T-cell (primary cell): ENCODE data around the gene NR1I3. TPM values are rescaled to one million over a fixed set of nuclear protein-coding genes. Genes with fewer than 3 reads are reported as not detected.
"Not testable (repeated sequence)": the region's sequence is repeated elsewhere in the genome, so short reads cannot be mapped to it uniquely, and the experiment has no call there.

Experiments used
- ATAC-seq, 4 experiments: fragments of 200-7000 bp in 3 of 4; fragments of 150-1000 bp in 1 of 4; cut with Tn5 transposase; replicated peaks in 1 of 4; 1 replicate in 3 of 4; 2 replicates in 1 of 4; pipeline ENCODE4 v1.10.0; 2021; ENCODE audit warnings: moderate library complexity in 3 of 4, mild to moderate bottlenecking in 2 of 4, moderate number of reproducible peaks in 1 of 4
- CTCF ChIA-PET, 2 donors: fragments of 300-600 bp; sonication (Branson Sonifier 250); formaldehyde crosslinking; loops; one replicate each; lab custom pipeline; 2022; ENCODE audit warnings: antibody characterized with exemption in 2 of 2; lab: Charles Lee
- POLR2A ChIA-PET, 2 donors: fragments of 300-600 bp; sonication (Branson Sonifier 250); formaldehyde crosslinking; loops; one replicate each; lab custom pipeline; 2022; ENCODE audit warnings: antibody characterized with exemption in 2 of 2; lab: Charles Lee
- DNase-seq, 35 experiments: peaks; one replicate each; pipeline versions ENCODE4 v3.0.0 to v3.0.0-alpha.2; 2013 to 2023
- H3K27ac ChIP-seq: one replicate; pipeline ENCODE4 v1.5.1; 2013; ENCODE audit warnings: low read length
- H3K27me3 ChIP-seq, 2 experiments: replicated peaks in 1 of 2; 1 replicate in 1 of 2; 2 replicates in 1 of 2; pipeline versions ENCODE4 v1.6.1 to v1.7.0; 2013; ENCODE audit warnings: low read length in 1 of 2, mixed read lengths in 1 of 2; ENCODE audit not compliant: control insufficient read depth in 2 of 2, insufficient read depth in 2 of 2; ENCODE audit errors: extremely low read depth in 1 of 2
- H3K36me3 ChIP-seq, 2 donors: 1 replicate in 1 of 2; 2 replicates in 1 of 2; pipeline versions ENCODE4 v1.6.1 to v1.7.0; 2013; ENCODE audit warnings: low read length in 1 of 2; ENCODE audit not compliant: control insufficient read depth in 2 of 2, insufficient read depth in 1 of 2; ENCODE audit errors: extremely low read depth in 1 of 2
- H3K4me1 ChIP-seq, 2 experiments: 1 replicate in 1 of 2; 2 replicates in 1 of 2; pipeline versions ENCODE4 v1.6.1 to v1.7.0; 2013; ENCODE audit warnings: low read length in 2 of 2, mixed read lengths in 1 of 2; ENCODE audit not compliant: insufficient read depth in 2 of 2, control insufficient read depth in 1 of 2; ENCODE audit errors: extremely low read depth in 1 of 2
- H3K4me3 ChIP-seq, 2 donors: 1 replicate in 1 of 2; 2 replicates in 1 of 2; pipeline versions ENCODE4 v1.5.1 to v1.7.0; 2013; ENCODE audit warnings: mild to moderate bottlenecking in 2 of 2, low read length in 1 of 2, moderate library complexity in 1 of 2; ENCODE audit not compliant: control insufficient read depth in 1 of 2; ENCODE audit errors: extremely low read depth in 1 of 2
- H3K9me3 ChIP-seq: 2 replicates; pipeline ENCODE4 v1.7.0; 2013
- H3K27ac Mint-ChIP-seq, 2 donors: one replicate each; pipeline ENCODE4 v1.8.0; 2020 to 2021; ENCODE audit warnings: mild to moderate bottlenecking in 2 of 2, mixed read lengths in 2 of 2
- H3K27me3 Mint-ChIP-seq, 2 donors: one replicate each; pipeline ENCODE4 v1.8.0; 2021 to 2022; ENCODE audit warnings: mixed read lengths in 2 of 2
- H3K36me3 Mint-ChIP-seq: one replicate; pipeline ENCODE4 v1.8.0; 2021; ENCODE audit warnings: mixed read lengths
- H3K4me1 Mint-ChIP-seq, 3 donors: one replicate each; pipeline ENCODE4 v1.8.0; 2020 to 2022; ENCODE audit warnings: mixed read lengths in 3 of 3, mild to moderate bottlenecking in 1 of 3
- H3K4me3 Mint-ChIP-seq, 3 donors: one replicate each; pipeline ENCODE4 v1.8.0; 2020 to 2022; ENCODE audit warnings: mild to moderate bottlenecking in 3 of 3, mixed read lengths in 3 of 3, moderate library complexity in 3 of 3
- H3K9me3 Mint-ChIP-seq, 3 donors: one replicate each; pipeline ENCODE4 v1.8.0; 2020 to 2022; ENCODE audit warnings: mixed read lengths in 3 of 3
- WGBS: methylation state at CpG from one replicate; pipeline ENCODE4 v1.1.5; 2013; ENCODE audit warnings: missing lambda C conversion rate; ENCODE audit not compliant: insufficient coverage; 5-methylcytosine and 5-hydroxymethylcytosine counted together
- total RNA-seq, 35 experiments: library from RNA in 6 of 35; stranded (reverse) in 6 of 35; fragments of 120-200 nt in 1 of 35; gene quantifications; one replicate each; pipeline versions ENCODE4 v1.2.1 to v1.2.4 and lab custom pipeline; 2013 to 2026

NR1I3 gene
- total RNA-seq, 5 donors from 2014 or later (not counting 1 experiment from before 2014, with no cell fraction given): not detected

DNA sequence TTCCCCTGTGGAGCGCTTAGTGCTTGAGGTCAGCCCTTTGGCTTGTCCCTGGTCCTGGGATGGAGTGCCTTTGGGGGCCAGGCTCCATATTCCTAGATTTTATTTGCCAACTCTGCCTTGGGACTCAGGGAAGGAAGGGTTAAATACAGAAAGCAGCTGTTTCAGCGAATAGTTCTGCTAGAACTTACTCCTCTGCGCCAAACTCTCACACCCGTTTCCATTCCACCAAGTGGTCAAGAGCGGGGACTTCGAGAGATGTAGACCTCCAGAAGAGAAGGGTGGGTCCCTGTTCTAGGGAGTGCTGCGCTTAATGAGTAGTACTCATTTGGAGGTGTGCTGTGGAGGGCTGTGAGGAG lies 12.8 kb downstream of the NR1I3 start:
- CTCF ChIA-PET: interaction anchor here (0.5 to 3.0 kb wide), 50 partner anchors 8 to 1147 kb away, joined by 3 to 76 read pairs (median 7); partner anchors contain the start of genes ADAMTS4 (in 1 of the 2), ARHGAP30 (in 1 of the 2), CFAP126 (in 1 of the 2) and DEDD (in 1 of the 2)
- no peak overlapping the region for H3K4me3 Mint-ChIP-seq
- Histone ChIP-seq H3K4me3 (no peak overlapping the region), H3K4me1 (peaks cover 15 to 31% of the 10 kb centered on the region in 2 experiments), H3K9me3 (no peaks in the 10 kb centered on the region), H3K27ac (peak overlapping the region; percentile 75), H3K27me3 (no peaks in the 10 kb centered on the region), H3K36me3 (peaks cover 5 to 23% of the 10 kb centered on the region in 2 donors)
- no peaks in the 10 kb centered on the region for H3K9me3 Mint-ChIP-seq
- peak in 3 of 4 experiments; percentile 1 to 2 (median 1) for ATAC-seq
- peaks cover 14% of the 10 kb centered on the region for H3K36me3 Mint-ChIP-seq
- POLR2A ChIA-PET: interaction anchor here (0.5 to 1.2 kb wide), 14 partner anchors 13 to 1392 kb away, joined by 3 to 13 read pairs (median 6); partner anchors contain the start of genes NDUFS2 (in 2 of the 2), PPOX (in 1 of the 2), SDHC (in 1 of the 2) and TSTD1 (in 1 of the 2)
- DNase-seq: no peak
- peaks cover 37 to 50% (median 38%) of the 10 kb centered on the region in 3 donors for H3K4me1 Mint-ChIP-seq
- H3K27me3 Mint-ChIP-seq: no peaks in the 10 kb centered on the region
- WGBS: no CpG with 5 or more reads among the region's 7 CpGs
- peak overlapping the region; percentile 96 to 98 for H3K27ac Mint-ChIP-seq

DNA sequence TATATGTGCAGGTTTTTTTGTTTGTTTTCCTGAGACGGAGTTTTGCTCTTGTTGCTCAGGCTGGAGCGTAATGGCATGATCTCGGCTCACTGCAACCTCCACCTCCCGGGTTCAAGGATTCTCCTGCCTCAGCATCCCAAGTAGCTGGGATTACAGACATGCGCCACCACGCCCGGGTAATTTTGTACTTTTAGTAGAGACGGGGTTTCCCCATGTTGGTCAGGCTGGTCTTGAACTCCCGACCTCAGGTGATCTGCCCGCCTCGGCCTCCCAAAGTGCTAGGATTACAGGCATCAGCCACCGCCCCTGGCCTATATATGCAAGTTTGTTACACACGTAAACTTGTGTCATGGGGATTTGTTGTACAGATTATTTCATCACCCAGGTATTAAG lies 13.3 kb downstream of the NR1I3 start:
- WGBS: 89% methylated on average over 4 of the region's 13 CpGs
- H3K27me3 ChIP-seq, H3K4me3 ChIP-seq, H3K9me3 ChIP-seq, POLR2A ChIA-PET, H3K9me3 Mint-ChIP-seq, ATAC-seq, H3K27me3 Mint-ChIP-seq, H3K4me3 Mint-ChIP-seq, DNase-seq, H3K27ac ChIP-seq: not testable (repeated sequence)
- H3K36me3 Mint-ChIP-seq: peaks cover 13% of the 10 kb centered on the region
- peaks cover 4 to 20% of the 10 kb centered on the region in 2 donors for H3K36me3 ChIP-seq
- peak overlapping the region in 1 of 2 donors; percentile 96 for H3K27ac Mint-ChIP-seq
- peaks cover 42 to 55% (median 43%) of the 10 kb centered on the region in 3 donors for H3K4me1 Mint-ChIP-seq
- CTCF ChIA-PET: interaction anchor here (0.7 to 2.8 kb wide), 5 partner anchors 20 to 157 kb away, joined by 3 to 76 read pairs (median 3); partner anchors contain the start of genes NDUFS2 (in 1 of the 2) and UFC1 (in 1 of the 2)
- peaks cover 17 to 31% of the 10 kb centered on the region in 2 experiments for H3K4me1 ChIP-seq

DNA sequence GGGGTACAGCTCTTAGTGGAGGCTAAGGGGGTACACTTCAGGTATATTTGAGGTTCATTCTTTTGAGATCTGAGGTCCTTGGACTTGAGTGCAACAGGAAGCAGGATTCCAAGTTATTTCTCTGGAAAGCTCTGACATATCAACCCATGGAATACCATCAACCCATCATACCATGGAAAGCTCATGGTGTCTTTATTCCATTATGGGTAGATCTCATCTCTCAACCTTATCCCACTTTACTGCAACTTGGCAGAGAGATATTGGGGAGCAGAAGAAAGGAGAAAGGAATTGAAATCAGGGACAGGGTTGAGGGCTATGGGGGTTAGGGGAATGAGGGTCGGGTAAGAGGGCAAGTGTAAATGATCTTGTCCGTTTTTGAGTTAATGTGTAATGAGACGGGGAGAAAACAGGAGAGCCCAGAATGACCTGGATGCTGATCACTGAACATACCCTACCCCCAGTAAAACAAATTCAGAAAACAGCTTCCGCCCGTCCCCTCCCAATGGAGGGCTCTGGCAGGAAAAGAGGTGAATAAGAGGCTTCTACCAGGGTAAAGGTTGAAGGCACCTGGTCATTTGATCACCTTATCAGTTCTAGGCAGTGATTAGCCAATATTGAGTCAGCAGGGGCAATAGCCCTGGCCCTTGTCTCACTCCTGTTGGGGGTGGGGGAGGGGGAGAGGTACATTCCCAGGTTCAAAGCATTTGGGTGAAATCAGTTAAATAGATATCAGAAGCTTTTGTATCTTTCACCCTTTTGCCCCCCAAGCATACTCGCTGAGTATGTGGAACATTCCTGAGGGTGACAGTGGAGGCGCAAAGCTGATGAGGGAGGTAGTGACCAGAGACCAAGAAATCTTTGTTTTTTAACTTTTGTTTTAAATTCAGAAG lies 14.0 kb downstream of the NR1I3 start:
- Histone ChIP-seq H3K27ac (no peak overlapping the region), H3K9me3 (no peaks in the 10 kb centered on the region), H3K4me3 (no peak overlapping the region), H3K27me3 (no peaks in the 10 kb centered on the region), H3K36me3 (peaks cover 0 to 14% of the 10 kb centered on the region in 2 donors), H3K4me1 (peaks cover 20 to 37% of the 10 kb centered on the region in 2 experiments)
- H3K27ac Mint-ChIP-seq: peak overlapping the region in 1 of 2 donors; percentile 63
- H3K4me1 Mint-ChIP-seq: peaks cover 48 to 61% (median 49%) of the 10 kb centered on the region in 3 donors
- no CpG with 5 or more reads among the region's 7 CpGs for WGBS
- no peak for DNase-seq
- POLR2A ChIA-PET: no interaction called here
- no peaks in the 10 kb centered on the region for H3K27me3 Mint-ChIP-seq
- no peak overlapping the region for H3K4me3 Mint-ChIP-seq
- CTCF ChIA-PET: interaction anchor here (0.6 to 2.8 kb wide), 6 partner anchors 20 to 740 kb away, joined by 3 to 76 read pairs (median 4); partner anchors contain the start of gene NDUFS2 (in 1 of the 2)
- H3K9me3 Mint-ChIP-seq: no peaks in the 10 kb centered on the region
- ATAC-seq: no peak
- H3K36me3 Mint-ChIP-seq: peaks cover 13% of the 10 kb centered on the region

DNA sequence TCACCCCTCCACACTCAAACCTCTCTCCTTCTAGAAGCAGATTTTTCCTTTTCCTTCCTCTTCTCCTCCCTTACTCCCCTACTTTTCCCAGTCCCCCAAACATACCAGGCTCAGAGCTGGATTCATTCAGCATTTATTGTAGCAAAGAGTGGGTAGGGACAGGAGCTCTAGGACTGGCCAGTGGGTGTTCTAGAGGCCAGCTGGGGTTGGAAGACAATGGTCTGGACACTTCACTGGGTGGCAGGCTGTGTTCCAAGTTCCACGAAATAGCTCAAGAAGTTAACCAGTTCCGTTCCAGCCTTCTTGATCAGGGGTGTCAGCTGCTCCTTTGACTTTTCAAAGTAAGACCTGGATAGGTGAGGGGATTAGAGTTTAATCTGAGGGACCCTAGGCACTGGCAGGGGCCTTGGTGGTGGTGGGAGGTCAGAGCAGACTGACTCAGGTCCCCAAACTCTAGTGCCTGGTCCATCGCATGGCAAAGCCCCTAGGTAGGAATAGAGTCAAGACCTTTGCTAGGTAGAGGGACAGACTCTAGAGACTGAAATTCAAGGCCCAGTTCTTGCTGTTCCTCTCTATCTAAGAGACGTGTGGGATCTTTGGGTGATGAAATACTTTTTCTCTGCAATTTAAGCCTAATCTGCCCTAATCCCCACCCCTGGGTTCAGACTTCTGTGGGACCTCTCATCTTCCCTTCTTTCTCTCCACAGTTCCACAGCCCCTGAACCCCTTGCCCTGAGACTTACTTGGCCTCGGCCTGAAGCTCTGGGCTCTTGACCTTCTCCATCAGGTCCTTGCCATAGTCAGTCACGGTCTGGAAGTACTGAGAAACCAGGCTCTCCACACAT lies 15.6 kb downstream of the NR1I3 start:
- H3K4me1 ChIP-seq: peaks cover 27 to 45% of the 10 kb centered on the region in 2 experiments
- H3K36me3 ChIP-seq: no peaks in the 10 kb centered on the region
- ChIA-PET POLR2A (interaction anchor here in 1 of 2 donors (0.5 to 0.6 kb wide), 3 partner anchors 64 to 903 kb away, joined by 6 read pairs; no protein-coding TSS in a partner anchor), CTCF (interaction anchor here in 1 of 2 donors (0.6 kb wide), 1 partner anchor 84 kb away, joined by 6 read pairs; no protein-coding TSS in a partner anchor)
- no peaks in the 10 kb centered on the region for H3K9me3 ChIP-seq
- no peak for ATAC-seq
- no peaks in the 10 kb centered on the region for H3K27me3 Mint-ChIP-seq
- no peaks in the 10 kb centered on the region for H3K9me3 Mint-ChIP-seq
- no peak for DNase-seq
- WGBS: 96% methylated on average over 4 of the region's 6 CpGs
- peaks cover under 1% of the 10 kb centered on the region for H3K36me3 Mint-ChIP-seq
- no peak overlapping the region for H3K4me3 Mint-ChIP-seq
- no peaks in the 10 kb centered on the region for H3K27me3 ChIP-seq
- peak overlapping the region; percentile 15 to 22 for H3K27ac Mint-ChIP-seq
- no peak overlapping the region for H3K27ac ChIP-seq
- H3K4me1 Mint-ChIP-seq: peaks cover 58 to 65% (median 62%) of the 10 kb centered on the region in 3 donors
- no peak overlapping the region for H3K4me3 ChIP-seq

DNA sequence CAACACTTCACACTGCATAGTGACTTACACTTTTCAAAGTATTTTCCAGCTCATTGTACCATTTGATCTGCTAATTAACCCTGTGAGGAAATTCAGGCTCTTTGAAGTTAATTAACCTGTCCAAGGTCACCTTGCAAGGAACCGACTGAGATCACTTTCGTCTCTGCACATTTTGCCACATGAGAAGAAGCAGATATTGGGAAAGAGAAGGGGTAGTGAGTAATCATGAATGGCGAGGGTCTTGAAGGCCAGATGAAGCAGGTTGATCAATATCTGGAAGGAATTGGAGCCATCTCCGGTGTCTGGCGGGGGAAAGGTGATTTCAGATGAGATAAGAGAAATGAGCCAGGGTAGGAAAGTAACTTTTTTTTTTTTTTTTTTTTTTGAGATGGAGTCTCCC lies 18.0 kb downstream of the NR1I3 start:
- no peaks in the 10 kb centered on the region for H3K27me3 Mint-ChIP-seq
- Histone ChIP-seq H3K9me3 (no peaks in the 10 kb centered on the region), H3K4me1 (peaks cover 21 to 29% of the 10 kb centered on the region in 2 experiments), H3K27me3 (no peaks in the 10 kb centered on the region), H3K36me3 (no peaks in the 10 kb centered on the region), H3K4me3 (no peak overlapping the region), H3K27ac (no peak overlapping the region)
- H3K27ac Mint-ChIP-seq: peak overlapping the region; percentile 94 to 97
- 76% methylated on average over 3 of the region's 5 CpGs for WGBS
- H3K9me3 Mint-ChIP-seq: no peaks in the 10 kb centered on the region
- DNase-seq: no peak
- ChIA-PET CTCF (interaction anchor here (0.7 to 1.6 kb wide), 4 partner anchors 9 to 119 kb away, joined by 3 to 6 read pairs (median 3); no protein-coding TSS in a partner anchor), POLR2A (interaction anchor here in 1 of 2 donors (0.8 kb wide), 1 partner anchor 54 kb away, joined by 3 read pairs; the partner anchor contains the start of gene PPOX)
- no peak overlapping the region for H3K4me3 Mint-ChIP-seq
- ATAC-seq: no peak
- peaks cover 47 to 60% (median 56%) of the 10 kb centered on the region in 3 donors for H3K4me1 Mint-ChIP-seq
- peaks cover 3% of the 10 kb centered on the region for H3K36me3 Mint-ChIP-seq
